ENCODE results near the gene HSPG2. TPM values are rescaled to one million over a fixed set of nuclear protein-coding genes. Genes with fewer than 3 reads are reported as not detected.

Gene HSPG2
- total and polyA plus RNA-seq, 5 experiments from 2014 or later, result 0.46 to 7.2 (median 3.6) TPM; not detected in 1

DNA sequence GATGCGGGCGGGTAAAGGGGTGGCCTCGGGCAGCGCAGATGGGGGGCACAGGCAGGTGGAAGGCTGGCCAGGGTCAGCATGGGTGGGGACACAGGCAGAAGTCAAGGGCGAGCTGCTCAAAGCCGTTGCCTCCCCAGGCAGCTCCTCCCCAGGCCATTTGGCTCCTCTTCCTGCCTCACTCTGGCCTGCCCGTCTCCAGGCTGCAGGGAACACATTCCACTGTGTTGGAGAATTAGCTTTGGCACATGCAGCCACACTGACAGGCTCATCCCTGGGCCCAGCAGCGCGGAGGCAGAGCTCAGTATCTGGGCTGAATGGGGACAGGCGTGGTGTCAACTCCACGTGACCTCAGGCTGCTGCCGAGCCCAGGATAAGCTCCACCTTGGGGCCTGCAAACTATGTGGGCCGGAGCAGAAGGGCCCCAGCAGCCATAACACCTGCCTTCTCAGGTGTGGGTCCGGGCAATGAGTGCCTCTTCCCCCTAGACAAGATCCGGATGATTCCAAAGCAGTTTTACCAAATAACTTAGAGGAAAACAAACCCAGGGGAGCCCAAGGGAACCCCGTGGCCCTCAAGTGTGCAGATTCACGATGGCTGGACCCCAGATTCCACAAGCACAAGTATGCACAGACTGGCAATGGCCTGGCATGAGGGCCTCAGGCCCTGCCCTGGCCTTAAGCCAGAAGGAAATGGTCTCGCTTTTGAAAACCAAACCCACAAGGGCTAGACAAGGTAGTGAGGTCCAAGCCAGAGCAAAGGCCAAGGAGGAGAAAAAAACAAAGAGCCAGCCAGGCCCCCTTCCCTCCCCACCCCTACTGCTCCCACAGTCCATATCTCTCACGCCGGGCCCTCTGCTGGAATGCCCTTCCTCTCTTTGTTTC is 40.2 kb downstream of the HSPG2 start:
- DNase-seq, result no peak
- Mint-ChIP-seq H3K36me3 (no peaks in the 10 kb centered on the region), H3K4me3 (no peak overlapping the region), H3K27ac (no peak overlapping the region), H3K27me3 (no peaks in the 10 kb centered on the region), H3K9me3 (no peaks in the 10 kb centered on the region), H3K4me1 (peaks cover 2 to 10% (median 3%) of the 10 kb centered on the region in 4 donors)
- no peak for ATAC-seq
- POLR2A ChIA-PET, result no interaction called here

DNA sequence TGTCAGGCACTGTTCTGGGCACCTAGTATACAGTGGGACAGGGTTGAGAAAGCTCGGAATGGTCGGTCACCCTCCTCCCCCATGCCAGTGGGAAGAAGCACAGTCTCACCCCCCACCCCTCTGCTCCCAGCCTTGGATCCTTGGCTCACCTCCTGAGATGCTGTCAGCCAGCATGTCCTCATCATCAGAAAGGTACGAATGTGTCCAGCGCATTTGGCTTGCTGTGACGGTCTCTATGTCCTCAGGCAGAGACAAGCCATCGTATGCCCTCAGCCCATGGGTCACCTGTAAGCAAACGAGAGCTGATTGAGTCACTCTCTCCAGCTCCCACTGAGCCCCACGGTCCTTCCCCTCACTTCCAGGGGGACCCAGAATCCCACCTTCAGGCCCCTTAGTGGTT is 41.1 kb downstream of the HSPG2 start:
- H3K27ac Mint-ChIP-seq, result no peak overlapping the region
- H3K4me1 Mint-ChIP-seq, result peaks cover 0 to 2% (median under 1%) of the 10 kb centered on the region in 4 donors
- H3K9me3 Mint-ChIP-seq, result no peaks in the 10 kb centered on the region
- DNase-seq (no peak), ATAC-seq (no peak)
- POLR2A ChIA-PET, result no interaction called here
- no peaks in the 10 kb centered on the region for H3K36me3 Mint-ChIP-seq
- H3K4me3 Mint-ChIP-seq, result no peak overlapping the region
- no peaks in the 10 kb centered on the region for H3K27me3 Mint-ChIP-seq

DNA sequence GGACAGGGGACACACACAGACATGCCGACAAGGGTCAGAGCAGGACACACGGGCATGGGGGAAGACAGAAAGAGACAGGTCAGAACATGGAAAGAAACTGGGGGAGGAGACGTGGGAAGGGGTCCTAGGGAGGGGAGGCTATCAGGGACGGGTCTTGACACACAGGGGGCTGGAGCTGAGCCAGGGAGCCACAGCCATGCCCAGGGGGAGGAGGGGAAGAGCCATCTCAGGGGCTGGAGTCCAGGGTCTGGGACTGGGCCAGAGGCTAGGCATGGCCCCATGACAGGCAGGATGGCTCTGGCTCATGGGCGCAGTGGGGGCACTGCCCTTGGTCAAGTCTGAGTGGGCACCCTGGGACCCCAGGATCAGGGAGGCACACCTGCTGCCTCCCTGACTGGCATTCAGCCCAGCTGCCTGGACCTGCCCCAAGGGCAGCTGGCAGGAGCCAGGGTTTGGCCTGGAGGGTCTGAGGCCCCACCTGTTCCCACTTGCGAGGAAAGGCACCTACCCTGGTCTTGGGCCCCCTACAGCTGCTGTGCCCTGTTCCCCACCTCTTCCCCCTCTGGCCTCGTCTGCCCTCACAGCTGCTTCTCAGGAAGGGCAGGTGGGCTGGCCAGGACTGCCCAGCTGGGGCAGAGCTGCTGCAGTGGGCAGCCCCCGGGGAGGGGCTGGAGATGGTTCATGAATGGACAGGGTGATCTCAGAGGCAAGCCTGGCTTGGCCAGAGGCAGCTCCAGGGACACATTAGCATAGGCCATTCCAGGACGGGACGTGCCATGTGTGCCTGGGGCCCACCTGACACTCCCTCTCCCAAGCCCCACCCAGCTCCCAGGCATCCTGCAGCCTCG is 42.9 kb downstream of the HSPG2 start:
- ATAC-seq, result no peak
- Mint-ChIP-seq H3K9me3 (no peaks in the 10 kb centered on the region), H3K4me3 (no peak overlapping the region), H3K36me3 (no peaks in the 10 kb centered on the region), H3K4me1 (peaks cover 0 to 2% (median 0%) of the 10 kb centered on the region in 4 donors), H3K27ac (peak overlapping the region in 2 of 10 donors; percentile 56 to 63), H3K27me3 (no peaks in the 10 kb centered on the region)
- POLR2A ChIA-PET, result no interaction called here
- DNase-seq, result no peak

DNA sequence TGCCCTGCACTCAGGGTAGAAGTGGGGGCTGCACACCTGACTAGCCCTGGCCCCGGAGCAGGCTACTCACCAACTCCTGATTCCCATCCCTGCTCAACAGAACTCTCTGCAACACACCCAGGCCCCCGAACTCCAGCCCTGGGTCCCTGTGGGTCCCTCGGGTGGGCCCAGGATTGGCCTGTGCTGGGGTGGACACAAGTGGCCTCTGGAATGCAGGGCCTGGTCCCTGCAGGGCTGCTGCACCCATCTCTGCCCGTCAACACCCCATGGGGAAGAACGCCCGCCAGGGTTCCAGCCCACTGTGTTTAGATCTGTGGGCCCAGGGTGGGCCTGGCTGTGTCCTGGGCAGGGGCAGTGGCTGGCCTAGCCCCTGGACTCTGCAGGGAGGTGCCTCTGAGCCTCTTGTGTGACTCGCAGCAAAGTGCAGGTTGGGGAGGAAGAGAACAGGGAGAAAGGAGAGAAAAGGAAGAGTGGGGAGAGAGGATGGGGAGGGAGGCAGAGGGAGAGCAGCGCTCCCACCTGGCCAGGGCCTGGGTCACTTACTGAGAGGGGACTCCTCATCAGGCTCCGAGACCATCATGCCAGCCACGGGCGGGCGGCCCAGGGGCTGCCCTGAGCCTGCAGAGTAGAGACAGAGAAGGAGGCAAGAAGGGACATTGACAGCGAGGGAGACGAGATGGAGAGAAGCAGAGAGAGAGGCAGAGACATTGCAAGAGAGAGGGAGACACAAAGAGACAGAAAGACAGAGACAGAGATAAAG is 43.9 kb downstream of the HSPG2 start:
- Mint-ChIP-seq H3K9me3 (no peaks in the 10 kb centered on the region), H3K27ac (peak overlapping the region in 3 of 10 donors; percentile 2 to 63 (median 41)), H3K27me3 (no peaks in the 10 kb centered on the region), H3K4me3 (no peak overlapping the region), H3K4me1 (no peaks in the 10 kb centered on the region), H3K36me3 (no peaks in the 10 kb centered on the region)
- POLR2A ChIA-PET, result no interaction called here
- DNase-seq (no peak), ATAC-seq (no peak)

DNA sequence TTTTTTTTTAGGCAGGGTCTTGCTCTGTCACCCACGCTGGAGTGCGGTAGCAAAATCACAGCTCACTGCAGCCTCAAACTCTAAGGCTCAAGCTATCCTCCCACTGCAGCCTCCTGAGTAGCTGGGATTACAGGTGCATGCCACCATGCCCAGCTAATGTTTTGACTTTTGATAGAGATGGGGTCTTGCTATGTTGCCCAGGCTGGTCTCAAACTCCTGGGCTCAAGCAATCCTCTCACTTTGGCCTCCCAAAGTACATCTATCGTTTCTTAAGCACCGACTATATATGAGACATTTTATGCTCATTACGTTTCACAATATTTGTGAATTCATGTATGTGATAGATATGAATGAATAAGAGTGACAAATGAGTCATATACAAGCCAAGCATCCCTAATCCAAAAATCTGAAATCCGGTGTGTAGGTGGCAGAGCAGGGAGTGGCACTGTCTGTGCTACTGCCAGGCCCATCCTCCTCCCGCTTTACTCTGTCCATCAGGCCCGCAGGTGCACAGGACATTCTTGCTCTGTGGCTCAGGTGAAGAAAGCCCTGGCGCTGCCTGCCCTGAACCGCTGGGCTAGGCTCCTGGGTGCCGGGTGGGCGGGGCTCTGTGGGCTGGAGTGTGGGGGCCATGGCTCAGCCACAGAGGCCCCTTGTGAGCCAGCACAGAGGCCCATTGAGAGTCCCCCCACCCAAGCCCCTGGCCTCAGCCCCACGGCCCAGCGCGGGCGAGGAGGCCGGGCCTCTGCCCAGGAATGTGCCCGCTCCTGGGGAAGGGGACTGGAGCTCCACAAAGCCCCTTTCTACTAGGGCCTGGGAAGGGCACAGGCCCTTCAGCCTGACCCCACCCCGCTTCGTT is 45.3 kb downstream of the HSPG2 start:
- Mint-ChIP-seq H3K4me3 (no peak overlapping the region), H3K36me3 (no peaks in the 10 kb centered on the region), H3K9me3 (no peaks in the 10 kb centered on the region), H3K4me1 (no peaks in the 10 kb centered on the region), H3K27ac (peak overlapping the region in 1 of 10 donors; percentile 25), H3K27me3 (no peaks in the 10 kb centered on the region)
- DNase-seq (no peak), ATAC-seq (no peak)
- POLR2A ChIA-PET, result interaction anchor here (0.6 kb wide), 1 partner anchor 18 kb away, joined by 3 read pairs; no protein-coding TSS in a partner anchor

DNA sequence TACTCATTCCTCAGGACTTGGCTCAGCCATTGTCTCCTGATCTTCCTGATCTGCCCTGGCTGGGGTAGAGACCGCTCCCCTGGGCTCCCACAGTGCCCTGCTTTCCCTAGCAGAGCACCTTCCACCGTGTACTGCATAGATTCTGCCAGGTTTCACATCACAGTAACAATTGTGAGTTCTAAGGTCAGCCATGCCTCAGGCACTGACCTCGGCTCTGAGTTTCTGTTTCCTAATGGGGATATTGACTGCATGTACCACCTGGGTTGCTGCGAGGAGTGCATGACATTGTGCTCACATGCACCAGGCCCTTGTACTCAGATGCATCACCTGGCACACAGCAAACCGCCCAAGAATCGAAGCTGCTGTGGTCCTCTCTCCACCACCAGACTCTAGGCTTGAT is 46.0 kb downstream of the HSPG2 start:
- no peaks in the 10 kb centered on the region for H3K4me1 Mint-ChIP-seq
- ATAC-seq (no peak), DNase-seq (no peak)
- H3K9me3 Mint-ChIP-seq, result no peaks in the 10 kb centered on the region
- no peaks in the 10 kb centered on the region for H3K36me3 Mint-ChIP-seq
- H3K27me3 Mint-ChIP-seq, result no peaks in the 10 kb centered on the region
- peak overlapping the region in 1 of 10 donors; percentile 3 for H3K27ac Mint-ChIP-seq
- no peak overlapping the region for H3K4me3 Mint-ChIP-seq
- POLR2A ChIA-PET, result no interaction called here

DNA sequence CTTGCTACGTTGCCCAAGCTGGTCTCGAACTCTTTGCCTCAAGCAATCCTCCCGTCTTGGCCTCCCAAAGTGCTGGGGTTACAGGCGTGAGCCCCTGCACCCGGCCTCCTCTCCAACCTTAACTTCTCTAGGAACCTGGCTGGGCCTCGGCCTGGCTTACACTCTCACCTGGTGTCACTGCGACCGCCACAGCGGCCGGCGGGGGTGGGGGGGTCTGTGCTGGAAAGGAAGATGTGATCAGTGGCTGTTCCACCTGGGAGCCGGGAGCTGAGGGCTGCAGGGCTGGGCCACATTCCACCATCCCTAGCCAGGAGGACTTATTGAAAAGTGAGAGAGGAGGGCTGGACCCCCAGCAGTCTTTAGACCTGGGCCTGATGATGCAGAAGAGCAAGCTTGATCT is 48.6 kb downstream of the HSPG2 start:
- Mint-ChIP-seq H3K9me3 (no peaks in the 10 kb centered on the region), H3K4me3 (no peak overlapping the region), H3K4me1 (no peaks in the 10 kb centered on the region), H3K36me3 (peaks cover 0 to 2% (median 0%) of the 10 kb centered on the region in 3 donors), H3K27me3 (no peaks in the 10 kb centered on the region), H3K27ac (peak overlapping the region in 1 of 10 donors; percentile 64)
- ATAC-seq (no peak), DNase-seq (no peak)
- POLR2A ChIA-PET, result no interaction called here

DNA sequence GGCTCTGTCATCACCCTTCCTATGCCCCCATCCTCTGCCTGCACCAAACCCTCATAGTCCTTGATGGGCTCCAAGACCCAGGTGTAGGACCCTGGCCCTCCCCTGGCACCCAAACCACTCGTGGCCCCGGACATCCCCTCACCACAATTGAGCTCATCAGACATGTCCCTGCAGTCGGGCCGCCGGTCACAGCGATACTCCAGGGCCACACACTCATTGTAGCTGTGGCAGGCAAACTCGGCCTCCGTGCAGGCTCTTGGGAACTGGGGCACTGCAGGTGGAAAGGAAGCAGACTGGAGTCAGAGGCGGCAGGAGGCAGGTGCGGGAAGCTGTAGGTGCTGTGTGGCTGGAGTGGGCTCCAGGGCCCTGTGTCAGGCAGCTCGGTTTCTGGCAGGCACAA is 49.3 kb downstream of the HSPG2 start:
- Mint-ChIP-seq H3K4me3 (no peak overlapping the region), H3K9me3 (no peaks in the 10 kb centered on the region), H3K27ac (peak overlapping the region in 1 of 10 donors; percentile 64), H3K27me3 (no peaks in the 10 kb centered on the region), H3K4me1 (no peaks in the 10 kb centered on the region), H3K36me3 (peaks cover 0 to 2% (median 0%) of the 10 kb centered on the region in 3 donors)
- ATAC-seq, result no peak
- DNase-seq, result no peak
- POLR2A ChIA-PET, result no interaction called here

DNA sequence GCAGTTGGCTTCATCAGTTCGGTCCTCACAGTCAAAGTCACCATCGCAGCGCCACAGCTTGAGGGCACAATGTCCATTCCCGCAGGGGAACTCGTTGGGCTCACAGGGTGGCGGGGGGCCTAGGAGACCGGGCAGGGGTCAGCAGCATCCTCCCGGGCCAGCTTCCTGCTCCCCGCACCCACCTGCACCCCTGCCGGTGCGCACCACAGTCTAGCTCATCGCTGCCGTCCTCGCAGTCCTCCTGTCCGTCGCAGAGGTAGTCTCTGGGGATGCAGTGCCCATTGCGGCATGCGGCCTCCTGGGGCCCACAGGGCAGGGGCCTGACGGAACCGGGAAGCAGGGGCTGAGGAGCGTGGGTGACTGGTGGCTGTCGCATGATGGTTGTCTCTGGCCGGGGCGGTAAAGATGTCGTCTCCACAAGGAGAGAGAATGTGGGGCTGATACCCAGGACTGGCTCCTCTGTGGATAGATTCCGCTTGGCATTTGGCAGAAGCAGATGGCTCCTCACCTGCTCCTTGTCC is 49.8 kb downstream of the HSPG2 start:
- peaks cover 0 to 2% (median 0%) of the 10 kb centered on the region in 3 donors for H3K36me3 Mint-ChIP-seq
- ATAC-seq (no peak), DNase-seq (no peak)
- no peaks in the 10 kb centered on the region for H3K9me3 Mint-ChIP-seq
- H3K4me1 Mint-ChIP-seq, result no peaks in the 10 kb centered on the region
- H3K27ac Mint-ChIP-seq, result peak overlapping the region in 1 of 10 donors; percentile 38
- no peaks in the 10 kb centered on the region for H3K27me3 Mint-ChIP-seq
- H3K4me3 Mint-ChIP-seq, result no peak overlapping the region
- POLR2A ChIA-PET, result no interaction called here

DNA sequence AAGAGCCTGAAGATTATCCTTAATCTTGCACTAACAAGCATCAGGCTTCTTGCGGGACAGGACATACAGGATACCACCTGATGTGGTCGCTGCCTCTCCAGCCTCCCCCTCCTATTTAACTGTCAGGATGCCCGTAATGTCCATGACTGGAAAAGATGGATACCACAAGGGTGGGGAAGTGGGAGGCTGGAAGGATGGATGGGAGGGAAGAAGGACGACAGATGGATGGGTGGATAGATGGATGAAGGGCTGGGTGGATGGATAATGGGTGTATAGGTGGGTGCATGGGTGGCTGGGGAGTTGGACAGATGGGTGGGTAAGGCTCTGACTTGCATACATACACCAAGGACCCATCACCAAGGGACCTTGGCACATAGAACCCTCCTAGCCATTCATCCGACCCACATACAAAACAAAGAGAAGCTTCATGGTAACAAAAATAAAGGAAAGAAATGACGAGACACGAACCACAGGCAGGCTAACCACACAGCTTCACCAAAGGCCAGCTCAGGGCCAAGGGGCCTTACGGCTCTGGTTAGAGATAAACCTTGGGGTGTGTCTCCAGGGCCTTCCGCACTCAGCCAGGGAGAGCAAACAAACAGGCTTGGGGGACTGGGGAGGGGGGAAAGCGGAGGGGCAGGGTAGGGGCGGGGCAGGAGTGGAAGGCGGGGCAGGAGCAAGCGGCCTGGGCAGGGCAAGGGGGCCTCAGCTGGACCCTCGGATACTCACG is 50.5 kb downstream of the HSPG2 start:
- no peak overlapping the region for H3K27ac Mint-ChIP-seq
- H3K27me3 Mint-ChIP-seq, result no peaks in the 10 kb centered on the region
- no peaks in the 10 kb centered on the region for H3K9me3 Mint-ChIP-seq
- POLR2A ChIA-PET, result no interaction called here
- peaks cover 0 to 2% (median 0%) of the 10 kb centered on the region in 3 donors for H3K36me3 Mint-ChIP-seq
- H3K4me1 Mint-ChIP-seq, result no peaks in the 10 kb centered on the region
- no peak for ATAC-seq
- no peak for DNase-seq
- H3K4me3 Mint-ChIP-seq, result no peak overlapping the region

DNA sequence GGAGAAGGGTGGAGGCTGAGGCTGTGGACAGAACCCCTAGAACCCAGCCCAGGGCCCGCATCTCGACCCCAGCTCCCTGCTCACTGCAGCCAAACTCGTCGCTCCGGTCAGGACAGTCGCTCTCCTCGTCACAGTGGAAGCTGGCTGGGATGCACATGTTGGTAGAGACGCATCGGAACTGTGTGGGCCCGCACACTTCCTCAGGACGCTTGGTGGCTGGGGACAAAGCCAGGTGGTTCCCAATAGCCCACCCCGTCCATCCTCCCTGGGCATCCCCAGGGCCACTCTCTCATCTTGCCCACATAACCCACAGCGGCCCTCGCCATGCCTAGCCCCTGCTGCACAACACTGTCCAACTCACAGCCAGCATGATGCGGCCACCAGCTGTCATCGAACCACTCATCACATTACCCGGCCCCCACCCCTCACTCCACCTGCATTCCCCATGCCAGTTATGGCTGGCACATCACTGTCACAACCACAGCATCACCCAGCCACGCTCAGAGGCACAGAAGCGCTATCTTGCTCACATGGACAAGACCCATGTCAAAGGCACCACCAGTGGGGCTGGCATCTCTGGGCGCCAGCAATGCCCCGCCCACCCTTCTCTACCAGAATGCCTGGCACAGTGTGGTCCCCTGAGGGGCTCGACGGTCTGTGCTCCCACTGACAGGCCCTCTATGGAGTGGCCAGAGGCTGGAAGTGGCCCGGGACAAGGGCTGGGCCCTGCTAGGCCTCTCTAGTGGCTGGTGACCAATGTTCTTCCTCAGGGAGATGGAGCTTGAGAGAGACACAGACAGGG is 51.7 kb downstream of the HSPG2 start:
- ATAC-seq (no peak), DNase-seq (no peak)
- Mint-ChIP-seq H3K27me3 (no peaks in the 10 kb centered on the region), H3K36me3 (peaks cover 0 to 2% (median 0%) of the 10 kb centered on the region in 3 donors), H3K27ac (peak overlapping the region in 2 of 10 donors; percentile 35 to 43), H3K4me3 (no peak overlapping the region), H3K4me1 (no peaks in the 10 kb centered on the region), H3K9me3 (no peaks in the 10 kb centered on the region)
- POLR2A ChIA-PET, result no interaction called here
